Measurements from ENCODE around the gene VAMP5. TPM values are rescaled to one million over a fixed set of nuclear protein-coding genes. Genes with fewer than 3 reads are reported as not detected.
"Not testable (repeated sequence)": the region's sequence is repeated elsewhere in the genome, so short reads cannot be mapped to it uniquely, and the experiment has no call there.

VAMP5 gene
- total RNA-seq, 1 donor from 2014 or later = 17.1 TPM

DNA sequence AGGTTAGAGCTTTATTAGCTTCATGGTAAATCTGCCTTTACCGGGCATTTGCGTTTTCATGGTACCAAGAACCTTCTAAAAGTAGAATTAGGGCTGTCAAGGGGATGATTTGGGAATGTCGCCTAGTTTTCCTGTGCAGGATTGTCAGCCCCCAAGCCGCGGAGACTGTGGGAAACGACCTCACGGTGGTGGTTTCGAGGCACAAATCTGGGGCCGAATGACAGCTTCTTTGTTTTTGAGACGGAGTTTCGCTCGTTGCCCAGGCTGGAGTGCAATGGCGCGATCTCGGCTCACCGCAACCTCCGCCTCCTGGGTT is 31.1 kb downstream of the VAMP5 start:
- Histone ChIP-seq H3K4me3 (ENCODE audit: insufficient read depth, low read depth, low read length) (no peak overlapping the region), H3K79me2 (ENCODE audit: insufficient read depth, low read length) (peaks cover 59% of the 10 kb centered on the region), H3K36me3 (ENCODE audit: insufficient read depth, low read length) (peaks cover 11% of the 10 kb centered on the region), H4K20me1 (ENCODE audit: insufficient read depth, low read length) (peaks cover 28% of the 10 kb centered on the region), H3K9ac (ENCODE audit: low read length) (peak overlapping the region; percentile 98), H3K27ac (ENCODE audit: low read depth, low read length) (no peak overlapping the region), H3K4me1 (ENCODE audit: insufficient read depth, low read length) (peaks cover 18% of the 10 kb centered on the region), H2AFZ (ENCODE audit: low read depth, low read length) (peak overlapping the region; percentile 82), H3K9me3 (ENCODE audit: insufficient read depth, low read depth, low read length) (no peaks in the 10 kb centered on the region), H3K27me3 (ENCODE audit: insufficient read depth, low read length) (no peaks in the 10 kb centered on the region), H3K4me2 (ENCODE audit: low read length) (peak overlapping the region; percentile 85)
- no peak overlapping the region for H3K27ac Mint-ChIP-seq (ENCODE audit: unreplicated experiment)
- peak overlapping the region; percentile 91 for H3K4me3 Mint-ChIP-seq (ENCODE audit: unreplicated experiment)
- TF ChIP-seq, protein P1, sequence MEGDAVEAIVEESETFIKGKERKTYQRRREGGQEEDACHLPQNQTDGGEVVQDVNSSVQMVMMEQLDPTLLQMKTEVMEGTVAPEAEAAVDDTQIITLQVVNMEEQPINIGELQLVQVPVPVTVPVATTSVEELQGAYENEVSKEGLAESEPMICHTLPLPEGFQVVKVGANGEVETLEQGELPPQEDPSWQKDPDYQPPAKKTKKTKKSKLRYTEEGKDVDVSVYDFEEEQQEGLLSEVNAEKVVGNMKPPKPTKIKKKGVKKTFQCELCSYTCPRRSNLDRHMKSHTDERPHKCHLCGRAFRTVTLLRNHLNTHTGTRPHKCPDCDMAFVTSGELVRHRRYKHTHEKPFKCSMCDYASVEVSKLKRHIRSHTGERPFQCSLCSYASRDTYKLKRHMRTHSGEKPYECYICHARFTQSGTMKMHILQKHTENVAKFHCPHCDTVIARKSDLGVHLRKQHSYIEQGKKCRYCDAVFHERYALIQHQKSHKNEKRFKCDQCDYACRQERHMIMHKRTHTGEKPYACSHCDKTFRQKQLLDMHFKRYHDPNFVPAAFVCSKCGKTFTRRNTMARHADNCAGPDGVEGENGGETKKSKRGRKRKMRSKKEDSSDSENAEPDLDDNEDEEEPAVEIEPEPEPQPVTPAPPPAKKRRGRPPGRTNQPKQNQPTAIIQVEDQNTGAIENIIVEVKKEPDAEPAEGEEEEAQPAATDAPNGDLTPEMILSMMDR (IDR thresholded peaks at IDR 0.05; ENCODE audit: insufficient read depth, low read depth, low read length) = no peak
- no peak for TF ChIP-seq EZH2 (IDR thresholded peaks at IDR 0.05; ENCODE audit: insufficient read depth, low read length)
- H3K9me3 Mint-ChIP-seq (ENCODE audit: unreplicated experiment) = no peaks in the 10 kb centered on the region
- no peaks in the 10 kb centered on the region for H3K36me3 Mint-ChIP-seq (ENCODE audit: low read depth, unreplicated experiment)
- H3K27me3 Mint-ChIP-seq (ENCODE audit: low read depth, unreplicated experiment) = no peaks in the 10 kb centered on the region
- FAIRE-seq (no peak), DNase-seq (ENCODE audit: low read depth) (no peak)
- H3K4me1 Mint-ChIP-seq (ENCODE audit: low read depth, unreplicated experiment) = peaks cover 6% of the 10 kb centered on the region

DNA sequence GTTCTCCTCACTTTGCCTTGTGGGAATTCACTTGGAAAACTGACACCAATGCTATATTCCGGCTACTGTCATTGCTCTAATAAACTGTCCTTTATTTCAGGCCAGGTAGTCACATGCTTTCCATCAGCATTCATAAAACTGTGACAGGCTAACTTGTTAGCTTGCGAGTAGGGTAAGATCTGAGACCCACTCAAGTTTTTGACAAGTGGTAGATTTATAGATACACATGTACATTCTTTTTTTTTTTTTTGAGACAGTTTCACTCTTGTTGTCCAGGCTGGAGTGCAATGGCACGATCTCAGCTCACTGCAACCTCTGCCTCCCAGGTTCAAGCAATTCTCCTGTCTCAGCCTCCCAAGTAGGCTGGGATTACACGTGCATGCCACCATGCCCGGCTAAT is 33.5 kb downstream of the VAMP5 start:
- Histone ChIP-seq H3K36me3 (ENCODE audit: insufficient read depth, low read length) (peaks cover 29% of the 10 kb centered on the region), H3K4me2 (ENCODE audit: low read length) (peak overlapping the region; percentile 85), H4K20me1 (ENCODE audit: insufficient read depth, low read length) (peaks cover 36% of the 10 kb centered on the region), H3K79me2 (ENCODE audit: insufficient read depth, low read length) (peaks cover 54% of the 10 kb centered on the region), H3K9ac (ENCODE audit: low read length) (peak overlapping the region; percentile 98)
- H3K9me3 ChIP-seq (ENCODE audit: insufficient read depth, low read depth, low read length); H3K36me3 Mint-ChIP-seq (ENCODE audit: low read depth, unreplicated experiment); H3K27me3 ChIP-seq (ENCODE audit: insufficient read depth, low read length); DNase-seq (ENCODE audit: low read depth); H2AFZ ChIP-seq (ENCODE audit: low read depth, low read length); H3K27ac Mint-ChIP-seq (ENCODE audit: unreplicated experiment); H3K27ac ChIP-seq (ENCODE audit: low read depth, low read length); H3K4me1 ChIP-seq (ENCODE audit: insufficient read depth, low read length); H3K4me3 ChIP-seq (ENCODE audit: insufficient read depth, low read depth, low read length); FAIRE-seq; H3K27me3 Mint-ChIP-seq (ENCODE audit: low read depth, unreplicated experiment); H3K4me1 Mint-ChIP-seq (ENCODE audit: low read depth, unreplicated experiment); H3K9me3 Mint-ChIP-seq (ENCODE audit: unreplicated experiment): not testable (repeated sequence)
- peak overlapping the region; percentile 91 for H3K4me3 Mint-ChIP-seq (ENCODE audit: unreplicated experiment)

DNA sequence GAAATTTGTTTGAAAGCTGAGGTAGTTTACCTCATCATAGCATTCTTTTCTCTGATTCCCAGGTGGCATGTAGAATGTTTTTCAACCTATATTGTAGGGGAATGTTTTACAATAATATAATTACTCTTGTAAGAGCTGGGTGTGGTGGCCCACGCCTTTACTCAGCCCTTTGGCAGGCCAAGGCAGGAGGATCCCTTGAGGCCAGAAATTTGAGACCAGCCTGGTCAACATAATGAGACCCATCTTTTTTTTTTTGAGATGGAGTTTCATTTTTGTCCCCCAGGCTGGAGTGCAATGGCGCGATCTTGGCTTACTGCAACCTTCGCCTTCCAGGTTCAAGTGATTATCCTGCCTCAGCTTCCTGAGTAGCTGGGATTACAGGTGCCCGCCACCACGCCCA is 35.4 kb downstream of the VAMP5 start:
- Histone ChIP-seq H3K9me3 (ENCODE audit: insufficient read depth, low read depth, low read length) (no peaks in the 10 kb centered on the region), H3K36me3 (ENCODE audit: insufficient read depth, low read length) (peaks cover 45% of the 10 kb centered on the region), H3K27me3 (ENCODE audit: insufficient read depth, low read length) (no peaks in the 10 kb centered on the region), H3K4me1 (ENCODE audit: insufficient read depth, low read length) (peaks cover 9% of the 10 kb centered on the region), H3K4me2 (ENCODE audit: low read length) (no peak overlapping the region), H3K27ac (ENCODE audit: low read depth, low read length) (no peak overlapping the region), H4K20me1 (ENCODE audit: insufficient read depth, low read length) (peaks cover 50% of the 10 kb centered on the region), H3K79me2 (ENCODE audit: insufficient read depth, low read length) (peaks cover 58% of the 10 kb centered on the region), H3K9ac (ENCODE audit: low read length) (no peak overlapping the region), H2AFZ (ENCODE audit: low read depth, low read length) (no peak overlapping the region), H3K4me3 (ENCODE audit: insufficient read depth, low read depth, low read length) (no peak overlapping the region)
- Mint-ChIP-seq H3K27ac (ENCODE audit: unreplicated experiment) (no peak overlapping the region), H3K4me1 (ENCODE audit: low read depth, unreplicated experiment) (peaks cover 5% of the 10 kb centered on the region), H3K36me3 (ENCODE audit: low read depth, unreplicated experiment) (peaks cover 11% of the 10 kb centered on the region), H3K27me3 (ENCODE audit: low read depth, unreplicated experiment) (no peaks in the 10 kb centered on the region), H3K4me3 (ENCODE audit: unreplicated experiment) (no peak overlapping the region), H3K9me3 (ENCODE audit: unreplicated experiment) (no peaks in the 10 kb centered on the region)
- DNase-seq (ENCODE audit: low read depth) (no peak), FAIRE-seq (no peak)
- TF ChIP-seq, protein P1 (IDR thresholded peaks at IDR 0.05; ENCODE audit: insufficient read depth, low read depth, low read length) = no peak
- no peak for TF ChIP-seq EZH2 (IDR thresholded peaks at IDR 0.05; ENCODE audit: insufficient read depth, low read length)

Data from astrocyte (in vitro differentiated cells and primary cell).